ENCODE data around the gene APBA1.
A peak's percentile ranks its signal among the peaks of the same experiment; 100 is the strongest.
"Not testable (repeated sequence)": the region's sequence is repeated elsewhere in the genome, so short reads cannot be mapped to it uniquely, and the experiment has no call there.

APBA1 gene

GRCh38 chr9:69433968-69434367, 238.2 kb downstream of the APBA1 start:
- DNase-seq, result no peak

- DNase-seq, result no peak
These were observed 238.8 kb downstream of the APBA1 start for GRCh38 chr9:69433392-69433791.

DNA sequence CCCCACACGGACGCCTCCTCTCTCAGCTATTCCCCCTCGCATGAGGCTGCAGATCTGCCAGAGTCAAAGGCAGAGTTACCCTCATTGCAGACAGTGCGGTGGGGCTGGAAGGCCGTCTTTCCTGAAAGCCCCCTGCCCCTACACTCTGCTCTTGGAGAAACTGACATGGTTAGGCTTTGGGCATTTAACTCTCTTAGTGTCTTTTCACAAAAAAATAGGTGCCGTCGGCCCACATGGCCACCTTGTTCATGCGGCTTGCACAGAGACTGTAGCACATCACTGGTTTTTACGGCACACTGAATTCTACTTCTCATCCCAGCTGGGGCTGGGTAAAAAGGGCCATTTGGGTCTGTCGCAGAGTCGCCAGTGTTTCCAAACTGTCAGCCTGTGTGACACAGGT, 239.5 kb downstream of the APBA1 start:
- no peak for DNase-seq

GRCh38 chr9:69431777-69432176, 240.4 kb downstream of the APBA1 start:
- DNase-seq, result no peak

GRCh38 chr9:69431203-69431602, 241.0 kb downstream of the APBA1 start:
- DNase-seq, result no peak

DNA sequence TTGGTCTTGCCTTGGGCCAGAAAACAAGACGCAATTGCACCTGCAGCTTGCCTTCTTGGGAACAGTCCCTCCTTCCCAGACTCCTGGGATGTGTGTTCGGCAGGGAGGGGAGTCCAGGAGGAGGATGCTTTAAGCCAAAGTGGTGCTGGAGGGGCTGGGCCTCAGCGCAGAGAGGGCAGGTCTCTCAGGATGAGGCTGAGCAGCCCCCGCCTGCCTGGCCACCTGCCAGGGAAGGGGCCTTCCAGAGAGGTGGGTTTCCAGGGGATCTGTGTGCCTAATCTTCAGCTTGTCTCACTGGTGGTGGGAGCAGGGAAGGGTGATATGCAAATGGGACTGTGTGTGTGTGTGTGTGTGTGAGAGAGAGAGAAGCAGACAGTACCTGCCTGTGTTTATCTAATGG, 242.0 kb downstream of the APBA1 start:
- DNase-seq, result no peak

DNA sequence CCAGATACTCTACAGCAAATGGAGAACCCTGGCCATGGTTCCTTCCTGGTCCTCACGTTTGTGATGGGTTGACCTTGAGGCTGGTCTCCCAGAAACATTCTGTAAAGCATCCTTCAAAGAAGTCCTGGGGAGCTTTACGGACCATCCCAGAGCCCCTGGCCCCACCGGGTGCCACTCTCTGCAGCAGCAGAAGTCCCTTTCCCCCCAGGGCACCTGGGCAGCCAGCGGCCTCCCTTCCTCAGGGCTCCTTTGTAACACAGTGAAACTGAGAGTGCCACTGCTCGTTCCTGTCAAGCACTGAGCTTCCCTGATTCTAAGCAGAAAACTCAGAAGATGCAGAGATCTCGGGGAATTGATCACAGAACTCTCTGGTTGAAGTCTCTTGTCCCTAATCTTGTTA, 242.9 kb downstream of the APBA1 start:
- no peak for DNase-seq

DNA sequence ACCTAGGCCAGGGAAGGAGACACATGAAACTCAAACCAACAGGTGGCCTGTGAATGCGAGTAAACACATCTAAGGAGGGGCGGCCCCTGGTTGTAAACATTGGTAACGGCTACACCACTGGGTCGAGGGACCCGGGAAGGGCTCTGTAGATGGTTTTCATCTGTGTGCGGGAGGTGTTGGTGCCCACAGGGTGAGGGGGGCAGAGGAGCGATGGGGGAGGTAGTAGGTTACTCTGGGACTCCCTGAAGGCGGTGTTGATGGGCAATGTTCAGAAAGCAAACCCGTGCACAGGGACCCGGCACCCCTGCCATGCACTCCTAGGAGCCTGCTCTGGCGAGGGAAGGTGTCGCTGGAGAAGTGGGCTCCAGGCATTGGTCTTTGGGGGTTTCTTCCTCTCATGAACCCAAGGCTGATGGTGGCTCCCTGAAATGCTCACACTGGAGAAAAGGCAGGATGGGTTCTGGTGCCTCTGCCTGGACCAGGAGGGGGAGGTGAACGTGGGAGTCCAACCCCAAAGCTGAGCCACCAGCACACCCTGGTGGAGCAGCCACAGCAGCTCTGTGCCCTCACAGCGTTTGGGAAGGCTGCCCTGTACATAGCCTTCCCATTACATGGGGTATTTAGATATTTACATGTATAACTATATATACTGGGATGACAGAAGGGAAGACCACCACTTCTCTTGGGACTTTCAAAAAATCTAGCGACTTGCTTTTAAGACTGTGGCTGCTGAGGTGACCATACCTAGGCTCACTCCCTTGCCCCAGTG, 244.0 kb downstream of the APBA1 start:
- no peak for DNase-seq

- DNase-seq, result no peak
These were observed 244.9 kb downstream of the APBA1 start for GRCh38 chr9:69427286-69427685.

DNA sequence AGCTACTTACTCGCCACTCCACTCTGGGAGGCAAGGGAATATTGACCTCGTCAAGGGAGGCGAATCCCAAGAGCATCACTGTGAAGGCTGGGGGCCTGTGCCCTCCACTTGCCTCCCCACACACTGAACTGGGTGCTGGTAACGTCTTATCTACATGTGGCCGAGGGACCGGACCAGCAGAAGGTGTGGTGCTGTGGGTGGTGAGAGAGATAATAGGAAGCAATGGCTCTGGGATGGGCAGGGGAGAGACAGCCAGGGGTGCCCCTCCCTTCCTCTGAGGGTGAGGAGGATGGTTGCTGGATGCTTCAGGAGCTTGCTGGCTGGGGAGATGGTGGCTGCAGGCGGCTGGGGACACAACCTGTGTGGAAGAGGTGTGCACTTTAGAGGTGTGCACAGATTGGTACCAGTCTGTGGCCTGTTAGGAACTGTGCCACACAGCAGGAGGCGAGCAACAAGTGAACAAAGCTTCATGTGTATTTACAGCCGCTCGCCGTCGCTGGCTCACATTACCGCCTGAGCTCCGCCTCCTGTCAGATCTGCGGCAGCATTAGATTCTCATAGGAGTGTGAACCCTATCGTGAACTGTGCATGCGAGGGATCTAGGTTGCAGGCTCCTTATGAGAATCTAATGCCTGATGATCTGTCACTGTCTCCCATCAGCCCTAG, 246.9 kb downstream of the APBA1 start:
- DNase-seq, result no peak

DNA sequence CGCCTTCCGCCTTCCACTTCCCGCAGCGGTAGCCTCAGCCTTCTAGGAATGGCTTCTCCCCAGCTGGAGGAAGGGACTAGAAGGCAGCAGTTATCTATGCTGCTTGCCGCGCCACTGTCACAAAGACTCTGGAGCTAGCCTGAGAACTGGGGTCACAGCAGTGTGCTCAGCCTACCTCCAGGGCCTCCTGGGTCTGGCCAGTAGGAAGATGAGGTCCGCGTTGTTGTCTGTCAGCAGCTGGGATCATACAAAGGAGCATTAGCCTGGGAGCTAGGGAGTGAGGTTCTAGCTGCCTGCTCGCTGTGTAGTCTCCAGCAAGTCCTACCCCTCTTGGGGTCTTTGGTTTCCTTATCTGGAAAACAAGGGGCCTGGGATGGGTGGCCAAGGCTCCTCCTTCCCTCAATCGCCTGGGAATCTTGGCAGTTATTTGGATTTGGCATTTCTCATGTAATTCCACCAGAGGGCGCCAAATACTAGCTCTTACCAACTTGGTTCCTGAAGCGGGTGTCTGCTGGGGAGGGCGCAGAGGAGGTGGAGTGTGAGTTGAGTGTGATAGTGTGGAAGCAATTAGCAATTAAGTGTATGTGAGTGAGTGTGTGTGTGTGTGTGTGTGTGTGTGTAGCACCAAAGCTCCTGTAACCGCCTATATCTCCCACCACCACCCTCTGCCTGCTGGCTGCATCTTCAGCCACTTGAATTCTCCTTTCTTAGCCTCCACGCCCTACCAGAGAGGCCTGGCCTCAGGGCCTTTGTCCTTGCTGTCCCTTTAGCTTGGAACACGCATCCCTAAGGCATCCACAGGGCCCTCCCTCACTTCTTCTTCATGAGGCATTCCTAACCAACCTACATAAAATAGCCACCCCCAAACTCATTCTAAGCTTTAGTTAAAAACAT, 250.0 kb downstream of the APBA1 start:
- DNase-seq, result peak; percentile 67

DNA sequence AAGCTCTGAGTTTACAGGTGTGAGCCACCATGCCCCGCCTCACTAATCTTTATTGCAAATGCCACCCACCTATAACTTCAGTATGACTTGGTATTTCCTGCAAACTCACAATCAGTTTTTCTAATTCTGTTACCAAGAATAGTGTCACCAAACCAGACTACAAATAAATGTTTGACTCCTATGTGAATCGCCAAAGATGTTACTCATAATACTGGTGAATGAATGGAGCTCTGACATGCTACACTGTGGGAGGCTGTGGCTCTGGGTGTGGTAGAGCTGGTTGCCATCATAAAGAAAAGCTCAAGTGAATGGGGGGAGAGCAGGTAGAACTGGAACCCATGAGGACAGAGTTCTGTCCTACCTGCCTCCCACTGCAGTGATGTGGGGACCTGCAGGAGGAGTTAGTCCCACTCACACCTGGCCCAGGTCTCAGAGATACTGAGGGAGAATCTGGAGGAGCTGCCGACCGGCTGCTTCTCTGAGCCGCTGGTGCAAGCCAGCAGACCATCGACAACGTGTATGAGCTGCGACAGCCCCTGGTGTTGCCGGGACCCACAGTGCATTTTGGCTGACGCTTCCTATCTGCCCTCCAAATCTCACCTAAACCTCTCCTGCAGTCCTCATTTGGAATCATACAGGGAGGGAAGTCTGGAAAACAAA, 251.4 kb downstream of the APBA1 start:
- DNase-seq, result no peak

DNA sequence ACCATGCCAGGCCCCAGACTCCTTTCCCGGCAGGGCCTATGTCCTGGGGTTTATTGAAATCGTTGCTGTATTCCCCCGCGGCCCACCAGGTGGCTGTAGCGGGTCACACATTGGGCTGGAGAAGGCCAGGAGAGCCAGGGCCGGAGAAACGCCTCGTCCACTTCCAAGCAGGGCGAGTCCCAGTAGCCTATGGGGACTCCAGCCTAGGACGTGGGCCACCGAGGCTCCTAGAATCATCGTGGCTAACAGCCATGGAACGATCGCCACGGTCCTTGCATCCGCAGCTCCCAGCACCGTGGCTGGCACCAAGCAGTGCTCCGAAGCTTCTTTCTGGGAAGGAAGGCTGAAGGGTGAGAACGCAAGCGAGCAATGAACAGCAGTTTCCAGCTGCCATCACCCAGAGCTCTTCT, 259.4 kb downstream of the APBA1 start:
- peak; percentile 7 for DNase-seq

DNA sequence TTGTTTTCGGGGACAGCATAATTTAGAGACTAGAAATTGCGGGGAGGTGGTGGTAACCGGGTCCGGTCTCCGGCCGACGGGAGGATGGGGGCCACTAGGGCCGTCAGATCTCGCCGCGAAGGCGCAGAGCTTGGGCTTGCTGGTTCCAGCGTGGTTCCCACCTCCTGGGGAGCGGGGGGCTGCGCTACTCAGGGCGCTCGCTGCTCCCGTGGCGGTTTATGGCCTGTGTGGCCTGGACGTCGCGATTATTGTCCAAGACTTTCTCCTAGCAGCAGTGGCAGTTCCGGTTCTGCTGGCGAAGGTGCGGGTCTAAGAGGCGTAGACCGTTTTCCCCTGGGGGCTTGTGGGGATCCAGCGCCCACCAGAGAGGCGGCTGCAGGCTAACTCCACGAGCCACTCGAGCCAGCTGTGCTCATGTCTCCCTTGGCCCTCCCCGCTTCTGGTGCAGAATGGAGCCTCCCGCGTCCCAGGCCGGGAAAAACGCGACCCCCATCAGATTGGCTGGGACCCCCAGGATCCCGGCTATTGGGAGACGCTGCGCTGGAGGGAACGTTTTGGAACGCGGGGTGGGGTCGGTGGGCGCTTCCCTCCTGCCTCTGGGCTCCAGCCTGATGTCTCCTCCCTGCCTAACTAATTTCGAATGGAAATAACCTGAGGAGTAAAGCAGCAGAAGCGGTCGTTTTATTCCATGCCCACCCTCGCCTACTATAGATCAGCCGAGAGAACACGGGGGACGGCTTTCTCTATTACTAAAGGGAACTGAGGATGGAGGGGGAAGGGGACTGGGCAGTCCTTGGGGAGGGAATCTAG, 260.0 kb downstream of the APBA1 start:
- DNase-seq, result no peak

DNA sequence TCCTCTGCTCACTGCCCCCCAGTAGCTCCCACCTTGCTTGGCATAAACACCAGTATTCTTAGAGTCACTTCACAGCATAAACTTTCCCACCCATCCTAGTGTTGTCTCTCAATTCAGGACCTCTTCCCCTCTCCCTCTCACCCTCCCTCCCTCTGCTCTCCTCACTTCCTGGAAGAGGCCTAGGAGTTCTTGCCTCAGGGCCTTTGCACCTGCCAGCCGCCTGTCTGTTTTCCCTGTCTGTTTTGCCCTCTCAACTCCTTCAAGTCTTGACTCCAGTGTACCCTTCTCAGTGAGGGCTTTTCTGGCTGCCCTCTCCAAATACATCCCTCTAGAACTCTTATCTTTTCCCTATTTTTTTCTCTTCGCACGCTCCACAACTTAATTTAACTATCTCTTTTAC, 260.9 kb downstream of the APBA1 start:
- no peak for DNase-seq

DNA sequence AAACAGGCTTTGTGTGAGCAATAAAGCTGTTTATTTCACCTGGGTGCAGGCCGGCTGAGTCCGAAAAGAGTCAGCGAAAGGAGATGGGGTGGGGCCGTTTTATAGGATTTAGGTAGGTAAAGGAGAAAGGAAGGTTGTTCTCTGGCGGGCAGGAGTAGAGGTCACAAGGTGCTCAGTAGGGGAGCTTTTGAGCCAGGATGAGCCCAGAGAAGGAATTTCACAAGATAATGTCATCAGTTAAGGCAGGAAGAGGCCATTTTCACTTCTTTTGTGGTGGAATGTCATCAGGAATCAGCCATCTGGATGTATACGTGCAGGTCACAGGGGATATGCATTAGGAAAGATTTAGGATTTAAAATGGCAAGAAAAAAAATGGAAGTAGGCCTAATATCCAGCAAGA, 262.2 kb downstream of the APBA1 start:
- not testable (repeated sequence) for DNase-seq

DNA sequence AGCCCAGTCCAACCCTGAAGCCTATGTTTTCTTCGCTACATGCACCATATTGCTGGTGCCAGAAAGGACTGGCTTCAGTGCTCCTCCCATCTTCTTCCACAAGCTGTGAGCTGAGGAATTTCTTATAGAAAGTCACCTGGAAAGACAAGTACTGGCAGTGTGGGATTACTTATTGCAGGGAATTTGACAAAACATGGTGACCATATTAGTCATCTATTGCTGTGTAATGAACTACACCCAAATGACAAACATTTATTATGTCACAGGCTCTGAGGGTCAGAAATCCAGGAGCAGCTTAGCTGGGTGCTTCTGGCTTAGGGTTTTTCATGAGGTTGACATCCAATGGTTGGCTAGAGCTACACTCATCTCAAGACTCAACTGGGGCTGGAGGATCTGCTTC, 271.7 kb downstream of the APBA1 start:
- DNase-seq, result no peak

DNA sequence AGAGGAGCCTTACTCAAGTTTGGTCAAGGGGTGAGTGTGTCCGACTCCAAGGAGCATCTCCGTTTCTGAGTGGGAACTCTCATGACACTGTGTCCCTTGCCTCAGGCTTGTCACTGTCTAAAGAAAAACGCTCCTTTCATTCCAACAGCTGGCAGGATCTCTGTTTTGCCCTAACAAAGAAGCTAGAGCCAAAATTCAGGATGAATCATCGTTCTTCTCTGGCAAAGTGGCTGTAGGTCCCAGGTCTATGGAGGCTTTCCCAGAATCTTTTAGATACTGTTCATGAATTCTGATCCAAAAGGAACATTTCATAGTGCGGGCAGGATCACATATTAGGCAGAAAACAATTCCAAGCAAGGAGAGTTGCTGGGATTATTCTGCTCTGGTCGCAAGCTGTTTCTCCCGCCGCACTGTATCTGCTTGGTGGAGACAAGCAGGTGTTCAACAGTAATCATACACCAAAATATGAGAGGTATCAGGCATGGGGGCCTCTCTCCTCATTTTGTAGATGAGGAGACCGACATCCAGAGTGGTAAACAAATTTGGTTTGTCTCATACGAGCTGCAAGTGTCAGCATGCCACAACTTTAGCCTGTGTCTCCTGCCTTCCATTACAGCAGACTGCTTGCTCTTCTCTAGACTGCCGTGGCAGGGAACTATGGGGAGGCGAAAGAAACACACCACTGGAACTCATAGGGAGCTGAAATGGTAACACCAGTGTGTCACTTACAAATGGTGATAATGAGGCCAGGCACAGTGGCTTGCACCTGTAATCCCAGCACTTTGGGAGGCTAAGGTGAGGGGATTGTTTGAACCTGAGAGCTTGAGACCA, 274.6 kb downstream of the APBA1 start:
- no peak for DNase-seq

GRCh38 chr9:69396759-69397158, 275.4 kb downstream of the APBA1 start:
- DNase-seq, result no peak

- no peak for DNase-seq
These were observed 276.5 kb downstream of the APBA1 start for GRCh38 chr9:69395718-69396117.

GRCh38 chr9:69393425-69393824, 278.7 kb downstream of the APBA1 start:
- DNase-seq, result no peak
